ENCODE data around the gene RPL28.

RPL28 gene

GRCh38 chr19:55353803-55354697 is 31.7 kb upstream of the RPL28 start:
- no peak for FAIRE-seq

GRCh38 chr19:55354698-55355212 is 31.0 kb upstream of the RPL28 start, which contains the start of gene COX6B2:
TSS of gene COX6B2 (minus strand) at chr19:55354719. CDS start at chr19:55354521, 198 bp downstream.
- FAIRE-seq: no peak

- no peak for FAIRE-seq
These were observed 30.4 kb upstream of the RPL28 start for GRCh38 chr19:55355213-55355821.

GRCh38 chr19:55358493-55358892 is 27.2 kb upstream of the RPL28 start:
- no peak for FAIRE-seq

GRCh38 chr19:55358943-55359908 is 26.5 kb upstream of the RPL28 start:
- FAIRE-seq: no peak

- no peak for FAIRE-seq
These were observed 24.8 kb upstream of the RPL28 start for GRCh38 chr19:55360902-55361301.

- no peak for FAIRE-seq
These were observed 23.4 kb upstream of the RPL28 start for GRCh38 chr19:55362174-55362989.

- FAIRE-seq: no peak
These were observed 22.6 kb upstream of the RPL28 start, which contains the start of gene GARIN5B for GRCh38 chr19:55362990-55363716. TSS of gene GARIN5B (minus strand) at chr19:55363260. CDS start at chr19:55363066, 194 bp downstream.

- no peak for FAIRE-seq
These were observed 20.5 kb upstream of the RPL28 start for GRCh38 chr19:55365245-55365644.

GRCh38 chr19:55365964-55366363 is 19.8 kb upstream of the RPL28 start:
- FAIRE-seq: no peak

- no peak for FAIRE-seq
These were observed 18.9 kb upstream of the RPL28 start for GRCh38 chr19:55366790-55367189.

- no peak for FAIRE-seq
These were observed 17.6 kb upstream of the RPL28 start for GRCh38 chr19:55368106-55368505.

- FAIRE-seq: no peak
These were observed 16.8 kb upstream of the RPL28 start for GRCh38 chr19:55368701-55369563.

GRCh38 chr19:55369653-55370304 is 16.0 kb upstream of the RPL28 start:
- FAIRE-seq: no peak

GRCh38 chr19:55370305-55370988 is 15.3 kb upstream of the RPL28 start, which contains the start of gene IL11:
TSS of gene IL11 (minus strand) at chr19:55370463. CDS start at chr19:55370310, 153 bp downstream.
- no peak for FAIRE-seq

- FAIRE-seq: no peak
These were observed 13.2 kb upstream of the RPL28 start for GRCh38 chr19:55372316-55373081.

GRCh38 chr19:55373306-55373992 is 12.3 kb upstream of the RPL28 start:
- FAIRE-seq: no peak
